KOPT-K1 (cell line): ENCODE measurements around the gene NPAT.
"Not testable (repeated sequence)": the region's sequence is repeated elsewhere in the genome, so short reads cannot be mapped to it uniquely, and the experiment has no call there.

Source experiments
- H3K27ac ChIP-seq: fragments of 200-600 bp; sonication (generic); 2 replicates; pipeline ENCODE4 v1.5.1; 2016; ENCODE audit warnings: antibody characterized with exemption, mild to moderate bottlenecking, low read depth, low read length; ENCODE audit not compliant: poor library complexity, severe bottlenecking
- H3K36me3 ChIP-seq: fragments of 200-600 bp; sonication (generic); 2 replicates; pipeline ENCODE4 v1.5.1; 2017; ENCODE audit warnings: antibody characterized with exemption, mild to moderate bottlenecking, low read length, moderate library complexity; ENCODE audit not compliant: insufficient read depth
- H3K9me3 ChIP-seq: fragments of 200-600 bp; sonication (generic); 2 replicates; pipeline ENCODE4 v1.5.1; 2017; ENCODE audit warnings: antibody characterized with exemption, low read length, mild to moderate bottlenecking; ENCODE audit not compliant: insufficient read depth, poor library complexity, severe bottlenecking

NPAT gene

GRCh38 chr11:108148556-108148955 lies 73.9 kb downstream of the NPAT start:
- Histone ChIP-seq H3K9me3 (no peaks in the 10 kb centered on the region), H3K36me3 (peaks cover 100% of the 10 kb centered on the region), H3K27ac (no peak overlapping the region)

- H3K27ac ChIP-seq: no peak overlapping the region
- H3K36me3 ChIP-seq: peaks cover 100% of the 10 kb centered on the region
- H3K9me3 ChIP-seq: no peaks in the 10 kb centered on the region
These were observed 75.3 kb downstream of the NPAT start for GRCh38 chr11:108147150-108147549.

- peaks cover 100% of the 10 kb centered on the region for H3K36me3 ChIP-seq
These were observed 77.8 kb downstream of the NPAT start for GRCh38 chr11:108144615-108145014.

GRCh38 chr11:108142304-108142703 lies 80.1 kb downstream of the NPAT start:
- H3K27ac ChIP-seq: no peak overlapping the region
- H3K9me3 ChIP-seq: no peaks in the 10 kb centered on the region
- peaks cover 92% of the 10 kb centered on the region for H3K36me3 ChIP-seq

More at GRCh38 chr11:108144615-108145014, 77.8 kb downstream of the NPAT start:
- H3K27ac ChIP-seq: no peak overlapping the region
- H3K9me3 ChIP-seq: no peaks in the 10 kb centered on the region

- H3K36me3 ChIP-seq: peaks cover 76% of the 10 kb centered on the region
- H3K9me3 ChIP-seq: no peaks in the 10 kb centered on the region
- H3K27ac ChIP-seq: no peak overlapping the region
These were observed 85.2 kb downstream of the NPAT start for GRCh38 chr11:108137212-108137611.

GRCh38 chr11:108135845-108136544 lies 86.4 kb downstream of the NPAT start:
- H3K9me3 ChIP-seq: no peaks in the 10 kb centered on the region
- no peak overlapping the region for H3K27ac ChIP-seq
- peaks cover 68% of the 10 kb centered on the region for H3K36me3 ChIP-seq

GRCh38 chr11:108132993-108133538 lies 89.4 kb downstream of the NPAT start:
- H3K27ac ChIP-seq, H3K9me3 ChIP-seq: not testable (repeated sequence)
- peaks cover 46% of the 10 kb centered on the region for H3K36me3 ChIP-seq

- H3K27ac ChIP-seq: no peak overlapping the region
- no peaks in the 10 kb centered on the region for H3K9me3 ChIP-seq
- H3K36me3 ChIP-seq: peaks cover 49% of the 10 kb centered on the region
These were observed 90.4 kb downstream of the NPAT start for GRCh38 chr11:108131993-108132392.

GRCh38 chr11:108128772-108129171 lies 93.7 kb downstream of the NPAT start:
- Histone ChIP-seq H3K27ac (no peak overlapping the region), H3K36me3 (peaks cover 26% of the 10 kb centered on the region), H3K9me3 (no peaks in the 10 kb centered on the region)

- Histone ChIP-seq H3K9me3 (no peaks in the 10 kb centered on the region), H3K27ac (no peak overlapping the region)
These were observed 97.3 kb downstream of the NPAT start for GRCh38 chr11:108125096-108125495.

GRCh38 chr11:108122166-108122628 lies 100.2 kb downstream of the NPAT start:
- H3K27ac ChIP-seq: peak overlapping the region; percentile 75
- H3K9me3 ChIP-seq: no peaks in the 10 kb centered on the region

More at GRCh38 chr11:108125096-108125495, 97.3 kb downstream of the NPAT start:
- peaks cover 14% of the 10 kb centered on the region; the same call in 1 of the 2 replicates for H3K36me3 ChIP-seq

GRCh38 chr11:108121274-108122155 lies 100.9 kb downstream of the NPAT start, which contains the start of gene ACAT1:
ACAT1 (plus strand) TSS chr11:108121567; CDS start chr11:108121607, 40 bp downstream.
- H3K36me3 ChIP-seq: no peaks in the 10 kb centered on the region
- H3K27ac ChIP-seq: peak within 1 kb of the TSS; percentile 75
- no peaks in the 10 kb centered on the region for H3K9me3 ChIP-seq

More at GRCh38 chr11:108122166-108122628, 100.2 kb downstream of the NPAT start:
- H3K36me3 ChIP-seq: no peaks in the 10 kb centered on the region

- H3K27ac ChIP-seq: peak overlapping the region; percentile 75
- H3K36me3 ChIP-seq: not testable (repeated sequence)
These were observed 101.5 kb downstream of the NPAT start for GRCh38 chr11:108120936-108121273.

GRCh38 chr11:108117746-108118371 lies 104.6 kb downstream of the NPAT start:
- H3K27ac ChIP-seq: no peak overlapping the region
- H3K9me3 ChIP-seq: no peaks in the 10 kb centered on the region
- H3K36me3 ChIP-seq: no peaks in the 10 kb centered on the region

More at GRCh38 chr11:108120936-108121273, 101.5 kb downstream of the NPAT start:
- H3K9me3 ChIP-seq: not testable (repeated sequence)
